HG03432 (cell line): ENCODE measurements around the gene PANX2.
"Not testable (repeated sequence)": the region's sequence is repeated elsewhere in the genome, so short reads cannot be mapped to it uniquely, and the experiment has no call there.

Experiments
- ATAC-seq: cut with Tn5 transposase; IDR thresholded peaks from one replicate; pipeline ENCODE4 v1.9.1; 2021; ENCODE audit warnings: mild to moderate bottlenecking, moderate library complexity; ENCODE audit not compliant: unreplicated experiment

PANX2 gene

GRCh38 chr22:50170453-50171318 is at the start of gene PANX2:
Gene PANX2 (plus strand): TSS chr22:50170731. CDS start chr22:50170731, 0 bp downstream.
- no peak for ATAC-seq

- no peak for ATAC-seq
Observed at GRCh38 chr22:50121202-50121740, 49.3 kb upstream of the PANX2 start.

GRCh38 chr22:50123119-50123518 is 47.4 kb upstream of the PANX2 start:
- no peak for ATAC-seq

GRCh38 chr22:50125029-50125428 is 45.5 kb upstream of the PANX2 start:
- no peak for ATAC-seq

- ATAC-seq, result no peak
Observed at GRCh38 chr22:50129121-50129736, 41.3 kb upstream of the PANX2 start.

GRCh38 chr22:50131894-50132293 is 38.6 kb upstream of the PANX2 start:
- no peak for ATAC-seq

- ATAC-seq, result no peak
Observed at GRCh38 chr22:50134481-50134880, 36.0 kb upstream of the PANX2 start.

- ATAC-seq, result no peak
Observed at GRCh38 chr22:50136581-50137015, 33.9 kb upstream of the PANX2 start.

GRCh38 chr22:50137277-50137676 is 33.3 kb upstream of the PANX2 start:
- ATAC-seq, result not testable (repeated sequence)

GRCh38 chr22:50138041-50138440 is 32.5 kb upstream of the PANX2 start:
- ATAC-seq, result no peak

- ATAC-seq, result no peak
Observed at GRCh38 chr22:50138988-50139387, 31.5 kb upstream of the PANX2 start.

- ATAC-seq, result no peak
Observed at GRCh38 chr22:50139843-50140415, 30.6 kb upstream of the PANX2 start.

- ATAC-seq, result no peak
Observed at GRCh38 chr22:50140615-50141014, 29.9 kb upstream of the PANX2 start.

- ATAC-seq, result no peak
Observed at GRCh38 chr22:50141462-50141861, 29.1 kb upstream of the PANX2 start.

- ATAC-seq, result no peak
Observed at GRCh38 chr22:50141891-50142363, 28.6 kb upstream of the PANX2 start.

- no peak for ATAC-seq
Observed at GRCh38 chr22:50143096-50143495, 27.4 kb upstream of the PANX2 start.

- ATAC-seq, result no peak
Observed at GRCh38 chr22:50144005-50144614, 26.4 kb upstream of the PANX2 start.

GRCh38 chr22:50145721-50146438 is 24.7 kb upstream of the PANX2 start:
- ATAC-seq, result no peak

- ATAC-seq, result no peak
Observed at GRCh38 chr22:50146439-50147238, 23.9 kb upstream of the PANX2 start.
